Measurements from ENCODE around the gene ERICH4. TPM values are rescaled to one million over a fixed set of nuclear protein-coding genes. Genes with fewer than 3 reads are reported as not detected.
A peak's percentile ranks its signal among the peaks of the same experiment; 100 is the strongest.

Gene ERICH4
- total RNA-seq, 2 donors from 2014 or later, result not detected

- TF ChIP-seq CTCF (IDR thresholded peaks at IDR 0.05), result no peak
- Histone ChIP-seq H3K36me3 (no peaks in the 10 kb centered on the region), H3K9me3 (no peaks in the 10 kb centered on the region), H3K27ac (no peak overlapping the region), H3K4me1 (ENCODE audit: control insufficient read depth in 1 of 2, low read depth in 2 of 2) (peaks cover 3 to 5% of the 10 kb centered on the region in 2 donors), H3K4me3 (no peak overlapping the region), H3K27me3 (replicated peaks; ENCODE audit: insufficient read depth) (no peaks in the 10 kb centered on the region)
- no peak for DNase-seq (ENCODE audit: low spot score)
- ATAC-seq (ENCODE audit: insufficient number of reproducible peaks, low FRiP score, low read depth), result no peak
Measured at GRCh38 chr19:41443813-41444455, 978 bp downstream of the ERICH4 start.

DNA sequence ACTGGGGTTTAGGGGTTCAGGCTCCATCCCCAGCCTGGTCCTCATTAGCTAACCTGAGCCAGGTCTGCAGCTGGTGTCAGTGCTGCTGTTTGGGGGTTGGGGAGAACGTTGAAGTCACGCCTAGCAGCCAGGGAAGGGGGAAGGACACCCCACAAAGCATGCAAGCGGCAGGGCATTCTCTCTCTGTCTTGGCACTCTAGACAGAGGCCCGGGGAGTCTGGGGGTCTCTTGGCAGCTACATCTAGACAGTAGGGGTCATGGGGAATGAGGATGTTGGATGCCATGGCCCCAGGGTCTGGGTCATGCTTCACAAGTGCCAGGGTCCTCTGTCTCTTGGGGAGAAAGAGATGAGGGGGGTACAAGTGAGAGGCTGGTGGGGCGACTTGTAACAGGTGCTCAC is 2.6 kb downstream of the ERICH4 start:
- DNase-seq (ENCODE audit: low spot score), result no peak
- Histone ChIP-seq H3K4me1 (ENCODE audit: control insufficient read depth in 1 of 2, low read depth in 2 of 2) (peaks cover 0 to 11% of the 10 kb centered on the region in 2 donors), H3K9me3 (no peaks in the 10 kb centered on the region), H3K27me3 (replicated peaks; ENCODE audit: insufficient read depth) (no peaks in the 10 kb centered on the region), H3K36me3 (no peaks in the 10 kb centered on the region), H3K27ac (no peak overlapping the region), H3K4me3 (no peak overlapping the region)
- no peak for TF ChIP-seq CTCF (IDR thresholded peaks at IDR 0.05)
- ATAC-seq (ENCODE audit: insufficient number of reproducible peaks, low FRiP score, low read depth), result no peak

DNA sequence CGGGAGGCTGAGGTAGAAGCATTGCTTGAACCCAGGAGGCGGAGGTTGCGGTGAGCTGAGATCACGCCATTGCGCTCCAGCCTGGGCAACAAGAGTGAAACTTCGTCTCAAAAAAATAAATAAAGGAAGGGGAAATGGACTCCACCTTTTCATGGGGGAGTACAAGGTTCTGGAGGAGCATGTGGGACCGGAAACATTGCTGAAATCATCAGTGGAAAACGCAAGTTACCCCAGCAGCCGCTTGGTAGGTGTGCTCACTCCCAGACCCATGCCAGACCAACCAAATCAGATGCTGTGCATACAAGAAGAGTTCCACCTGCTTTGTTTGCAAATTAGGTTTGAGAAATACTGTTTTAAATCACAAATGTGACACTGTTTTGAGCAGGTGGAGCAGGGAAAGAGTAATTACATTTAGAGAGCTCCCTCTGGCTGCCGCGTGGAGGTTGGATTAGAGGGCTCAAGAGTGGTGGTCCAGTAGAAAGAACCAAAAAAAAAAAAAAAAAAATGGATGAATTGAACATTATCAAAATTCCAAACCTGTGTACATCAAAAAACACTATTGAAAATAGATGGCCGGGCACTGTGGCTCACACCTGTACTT is 4.9 kb downstream of the ERICH4 start:
- Histone ChIP-seq H3K4me1 (ENCODE audit: control insufficient read depth in 1 of 2, low read depth in 2 of 2) (peaks cover 0 to 11% of the 10 kb centered on the region in 2 donors), H3K36me3 (no peaks in the 10 kb centered on the region), H3K27ac (no peak overlapping the region), H3K4me3 (no peak overlapping the region), H3K9me3 (no peaks in the 10 kb centered on the region), H3K27me3 (replicated peaks; ENCODE audit: insufficient read depth) (no peaks in the 10 kb centered on the region)
- DNase-seq (ENCODE audit: low spot score), result no peak
- no peak for TF ChIP-seq CTCF (IDR thresholded peaks at IDR 0.05)
- ATAC-seq (ENCODE audit: insufficient number of reproducible peaks, low FRiP score, low read depth), result no peak

DNA sequence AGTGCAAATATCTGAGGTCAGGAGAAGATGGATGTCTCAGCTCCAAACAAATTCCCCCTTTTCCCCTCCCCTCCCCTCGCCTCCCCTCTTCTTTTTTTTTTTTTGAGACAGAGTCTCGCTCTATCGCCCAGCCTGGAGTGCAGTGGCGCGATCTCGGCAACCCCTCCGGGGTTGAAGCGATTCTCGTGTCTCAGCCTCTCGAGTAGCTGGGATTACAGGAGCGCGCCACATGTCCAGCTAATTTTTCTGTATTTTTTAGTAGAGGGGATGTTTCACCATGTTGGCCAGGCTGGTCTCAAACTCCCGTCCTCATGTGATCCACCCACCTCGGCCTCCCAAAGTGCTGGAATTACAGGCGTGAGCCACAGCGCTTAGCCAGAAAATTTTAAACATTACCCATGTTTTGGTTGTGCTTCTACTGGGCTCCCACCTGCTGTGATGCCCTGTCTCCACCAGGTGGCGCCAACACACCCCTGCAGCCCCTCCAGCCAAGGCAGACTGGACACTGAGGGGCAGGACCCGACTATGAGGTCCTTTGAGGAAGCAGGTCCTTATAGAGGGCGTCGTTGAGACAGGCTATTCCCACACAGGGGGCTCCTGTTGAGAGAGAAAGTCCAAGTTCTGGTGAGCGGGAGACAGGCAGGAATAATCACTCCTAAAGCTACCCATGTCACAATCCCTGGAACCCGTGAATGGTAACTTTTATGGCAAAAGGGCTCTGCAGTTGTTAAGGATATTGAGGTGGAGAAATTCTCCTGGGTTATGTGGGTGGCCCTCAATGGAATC is 6.3 kb downstream of the ERICH4 start:
- Histone ChIP-seq H3K27me3 (replicated peaks; ENCODE audit: insufficient read depth) (no peaks in the 10 kb centered on the region), H3K9me3 (no peaks in the 10 kb centered on the region), H3K4me1 (ENCODE audit: control insufficient read depth in 1 of 2, low read depth in 2 of 2) (peaks cover 0 to 11% of the 10 kb centered on the region in 2 donors), H3K36me3 (no peaks in the 10 kb centered on the region), H3K4me3 (peak overlapping the region; percentile 53), H3K27ac (no peak overlapping the region)
- ATAC-seq (ENCODE audit: insufficient number of reproducible peaks, low FRiP score, low read depth) (peak; percentile 79), DNase-seq (ENCODE audit: low spot score) (peak; percentile 50)
- peak; percentile 96 for TF ChIP-seq CTCF (IDR thresholded peaks at IDR 0.05)

- no peaks in the 10 kb centered on the region for H3K9me3 ChIP-seq
- ATAC-seq (ENCODE audit: insufficient number of reproducible peaks, low FRiP score, low read depth) (no peak), DNase-seq (ENCODE audit: low spot score) (no peak)
- H3K27ac ChIP-seq, result no peak overlapping the region
- no peaks in the 10 kb centered on the region for H3K27me3 ChIP-seq (replicated peaks; ENCODE audit: insufficient read depth)
- peaks cover 0 to 11% of the 10 kb centered on the region in 2 donors for H3K4me1 ChIP-seq (ENCODE audit: control insufficient read depth in 1 of 2, low read depth in 2 of 2)
- TF ChIP-seq CTCF (IDR thresholded peaks at IDR 0.05), result no peak
- H3K4me3 ChIP-seq, result no peak overlapping the region
- no peaks in the 10 kb centered on the region for H3K36me3 ChIP-seq
Measured at GRCh38 chr19:41449865-41450178, 6.9 kb downstream of the ERICH4 start.
